Measurements from ENCODE around the gene FBL.

FBL gene

DNA sequence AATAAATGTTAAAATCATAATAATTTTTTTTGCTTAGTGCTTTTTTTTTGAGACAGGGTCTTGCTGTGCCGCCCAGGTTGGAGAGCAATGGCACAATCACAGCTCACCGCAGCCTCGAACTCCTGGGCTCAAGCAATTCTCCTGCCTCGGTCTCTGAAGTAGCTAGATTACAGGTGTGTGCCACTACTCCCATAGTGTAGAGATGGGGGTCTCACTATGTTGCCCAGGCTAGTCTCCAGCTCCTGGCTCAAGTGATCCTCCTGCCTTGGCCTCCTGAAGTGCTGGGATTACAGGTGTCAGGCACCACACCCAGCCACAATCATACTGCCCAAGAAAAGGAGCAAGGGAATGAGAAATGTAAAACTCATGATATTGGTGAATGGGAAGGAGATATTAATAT lies 5.1 kb downstream of the FBL start:
- no peak for DNase-seq

DNA sequence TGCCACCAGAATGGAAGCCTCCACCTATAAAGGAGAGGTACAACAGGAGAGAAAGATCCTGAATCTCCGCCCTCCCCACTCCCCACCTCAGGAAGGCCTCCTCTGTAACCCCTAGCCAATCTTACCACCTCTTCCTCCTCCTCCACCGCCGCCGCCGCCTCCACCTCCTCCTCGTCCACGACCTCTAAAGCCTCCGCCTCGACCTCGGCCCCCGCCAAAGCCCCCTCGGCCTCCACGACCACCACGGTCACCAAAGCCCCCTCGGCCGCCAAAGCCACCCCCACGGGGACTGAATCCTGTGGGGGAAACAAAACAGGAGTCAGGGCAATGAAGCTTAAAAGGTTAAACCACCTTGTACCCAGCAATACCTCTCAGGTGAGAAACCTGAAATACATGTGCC lies 5.7 kb downstream of the FBL start:
- no peak for DNase-seq

DNA sequence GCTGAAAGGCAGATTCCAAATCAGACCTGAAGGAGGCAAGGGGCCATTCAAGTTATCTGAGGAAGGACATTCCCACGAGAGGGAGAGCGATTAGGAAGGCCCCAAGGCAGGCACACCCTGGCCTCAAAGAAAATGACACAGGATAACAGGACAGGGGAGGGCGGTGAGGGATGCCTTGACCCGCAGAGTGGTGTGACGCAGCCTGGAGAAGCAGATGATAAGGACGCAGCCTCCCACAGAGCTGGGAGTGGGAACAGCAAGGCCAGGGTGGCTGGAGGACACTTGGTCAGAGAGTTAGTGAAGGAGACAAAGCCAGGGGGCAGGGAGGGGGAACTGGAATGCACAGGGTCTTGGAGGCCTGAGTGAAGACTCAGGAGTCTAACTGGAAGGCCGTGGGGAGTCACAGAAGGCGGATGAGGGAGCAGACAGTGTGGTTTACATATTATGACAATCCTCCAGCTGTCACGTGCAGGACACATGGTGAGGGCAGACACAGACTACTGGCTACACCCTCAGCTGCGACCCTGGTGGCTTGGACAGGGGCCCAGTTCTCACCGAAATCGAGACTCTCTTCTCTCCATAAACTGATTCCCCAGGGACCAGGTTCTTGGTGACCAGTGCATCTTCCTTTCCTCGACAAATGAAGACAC lies 6.4 kb downstream of the FBL start:
- DNase-seq = no peak

DNA sequence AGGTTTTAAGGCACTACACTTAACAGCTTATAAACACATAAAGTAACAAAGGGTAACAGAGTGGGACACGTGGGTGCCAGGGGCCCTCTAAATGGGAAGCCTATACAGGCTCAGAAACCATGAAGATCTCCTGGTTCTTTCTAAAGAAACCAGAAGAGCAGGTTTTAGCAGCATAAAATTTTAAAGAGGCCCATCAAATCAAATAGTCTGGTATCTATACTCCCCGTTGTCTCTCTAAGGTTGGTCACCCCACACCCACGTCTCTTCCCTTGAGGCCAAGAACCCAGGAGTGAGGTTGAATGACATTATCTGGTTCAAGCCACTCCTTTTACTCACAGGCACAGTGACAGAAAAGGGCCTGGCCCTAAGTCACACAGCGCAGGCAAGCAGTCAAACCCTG lies 7.6 kb downstream of the FBL start:
- no peak for DNase-seq

DNA sequence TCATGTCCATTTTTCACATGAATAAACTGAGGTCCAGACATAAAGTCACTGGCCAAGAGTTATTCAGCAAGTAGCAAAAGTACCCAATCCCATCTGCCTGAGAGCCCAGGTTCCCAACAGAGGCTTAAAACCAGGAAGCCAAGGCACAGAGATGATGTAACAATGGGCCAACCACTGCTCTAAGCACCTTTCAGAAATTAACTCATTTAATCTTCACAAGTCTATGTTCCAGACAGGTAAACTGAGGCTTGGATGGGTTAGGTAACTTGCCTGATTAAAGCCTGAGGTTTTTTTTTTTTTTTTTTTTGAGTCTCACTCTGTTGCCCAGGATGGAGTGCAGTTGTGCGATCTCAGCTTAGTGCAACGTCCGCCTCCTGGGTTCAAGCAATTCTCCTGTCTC lies 8.2 kb downstream of the FBL start:
- DNase-seq = no peak

DNA sequence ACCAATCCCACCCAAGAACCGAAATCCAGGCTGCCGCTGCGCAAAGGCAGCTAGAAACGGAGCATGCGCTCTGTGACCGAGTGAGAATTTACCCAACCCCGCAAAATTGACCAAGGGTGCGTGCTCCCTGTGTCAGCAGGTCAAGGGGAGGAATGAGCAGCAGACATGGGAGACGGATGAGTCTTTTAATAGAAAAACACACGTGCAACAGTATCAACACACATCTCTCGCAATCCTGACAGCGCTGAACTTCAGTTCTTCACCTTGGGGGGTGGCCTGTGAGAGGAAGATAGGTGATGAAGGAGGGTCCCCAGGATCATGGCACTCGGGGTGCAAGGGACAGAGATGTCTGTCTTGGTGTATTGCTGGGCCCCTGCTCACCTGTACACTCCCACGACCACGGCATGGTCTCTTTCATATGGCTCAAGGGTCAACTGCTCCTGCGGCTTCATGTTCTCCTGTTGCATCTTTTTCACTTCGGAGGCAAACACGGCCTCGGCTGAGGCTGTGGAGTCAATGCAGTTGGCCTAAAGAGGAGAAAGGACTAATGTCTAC lies 11.8 kb downstream of the FBL start:
- no peak for DNase-seq

DNA sequence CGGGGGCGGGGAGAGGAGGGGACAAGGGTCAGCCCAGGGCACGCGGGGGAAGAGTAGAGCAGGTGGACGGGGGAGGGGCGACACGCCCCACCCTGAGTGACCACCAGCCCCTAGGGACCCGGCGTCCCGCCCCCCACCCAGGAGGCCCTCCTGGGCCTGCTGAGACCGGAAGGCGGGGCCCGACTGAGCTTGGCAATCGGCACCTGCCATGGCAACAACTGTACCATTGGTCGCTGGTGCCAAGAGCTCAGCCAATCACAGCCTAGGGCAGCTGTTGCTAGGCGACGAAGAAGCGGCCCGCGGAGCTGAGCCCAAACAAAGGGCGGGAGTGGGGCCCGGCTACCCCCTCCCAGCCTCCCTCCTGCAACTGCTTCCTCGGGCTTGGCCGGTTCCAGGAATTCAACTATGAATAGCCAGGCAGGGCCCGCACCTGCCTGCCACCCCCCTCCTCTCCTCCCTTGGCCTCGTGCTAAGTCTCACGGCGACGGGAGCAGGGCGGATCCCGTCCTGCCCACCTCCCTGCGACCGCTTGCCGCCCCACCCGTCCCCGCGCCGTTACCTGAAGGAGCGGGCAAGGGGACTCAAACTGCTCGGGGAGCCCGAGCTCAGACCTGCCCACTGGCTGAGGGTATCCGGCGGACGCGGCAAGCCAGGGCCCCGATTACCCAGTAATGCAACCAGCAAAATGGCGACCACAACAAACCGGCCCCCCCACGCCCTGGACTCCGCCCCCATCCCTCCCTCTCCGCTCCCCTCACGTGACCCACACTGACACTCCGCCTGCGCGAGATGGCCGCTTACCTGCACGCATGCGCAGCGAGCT lies 12.5 kb downstream of the FBL start, which contains the start of gene DYRK1B:
DYRK1B (minus strand) TSS at position 699 of the 823 bp plus-strand sequence. CDS start 2,295 bp downstream, outside the sequence.
- DNase-seq = peak; percentile 89

DNA sequence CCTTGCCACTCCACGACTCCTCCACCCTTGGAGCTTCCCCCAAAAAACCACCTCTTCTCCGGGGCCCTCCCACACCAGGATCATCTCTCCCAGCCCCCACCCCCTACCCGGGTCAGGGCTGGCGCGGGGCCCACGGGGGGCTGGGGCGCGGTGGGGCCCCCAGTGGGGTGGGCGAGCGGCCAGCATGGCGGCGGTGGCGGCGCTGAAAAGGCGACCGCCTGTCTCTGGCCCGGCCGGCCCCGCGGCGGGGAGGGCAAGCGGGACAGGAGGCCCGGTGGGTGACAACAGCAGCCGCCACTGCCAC lies 13.1 kb downstream of the FBL start:
- no peak for DNase-seq

DNA sequence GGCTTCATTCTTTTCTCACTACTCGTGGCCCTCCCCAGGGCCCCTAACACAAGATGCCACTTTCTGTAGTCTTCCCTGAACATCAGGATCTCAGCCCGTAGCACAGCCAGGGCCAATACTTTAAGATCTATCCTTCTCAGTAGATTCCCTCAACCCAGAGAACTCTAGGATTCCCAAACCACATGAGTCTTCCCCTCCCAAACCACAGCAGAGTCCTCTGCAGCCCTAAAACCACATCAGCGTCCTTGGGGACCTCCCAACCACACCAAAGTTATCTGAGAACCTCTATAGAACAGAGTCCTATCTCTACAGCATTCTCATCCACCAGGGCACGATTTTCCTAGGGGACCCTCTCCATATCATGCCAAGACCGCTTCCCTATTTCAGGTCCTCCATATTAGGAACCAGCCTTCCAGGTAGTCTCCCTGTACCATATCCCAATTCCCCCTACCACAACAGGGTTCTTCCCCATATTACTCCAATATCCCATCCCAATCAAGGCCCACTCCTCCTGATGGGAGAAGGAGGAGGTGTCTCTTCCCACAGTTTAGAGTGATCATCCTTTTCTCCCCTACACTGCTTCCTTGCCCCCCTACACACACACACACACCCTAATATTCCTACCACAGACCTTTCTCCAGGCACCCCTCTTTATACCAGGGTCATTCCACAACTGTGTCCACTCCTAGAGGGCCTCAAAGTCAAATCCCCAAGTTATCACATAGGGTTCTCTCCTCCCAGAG lies 13.7 kb downstream of the FBL start:
- no peak for DNase-seq

DNA sequence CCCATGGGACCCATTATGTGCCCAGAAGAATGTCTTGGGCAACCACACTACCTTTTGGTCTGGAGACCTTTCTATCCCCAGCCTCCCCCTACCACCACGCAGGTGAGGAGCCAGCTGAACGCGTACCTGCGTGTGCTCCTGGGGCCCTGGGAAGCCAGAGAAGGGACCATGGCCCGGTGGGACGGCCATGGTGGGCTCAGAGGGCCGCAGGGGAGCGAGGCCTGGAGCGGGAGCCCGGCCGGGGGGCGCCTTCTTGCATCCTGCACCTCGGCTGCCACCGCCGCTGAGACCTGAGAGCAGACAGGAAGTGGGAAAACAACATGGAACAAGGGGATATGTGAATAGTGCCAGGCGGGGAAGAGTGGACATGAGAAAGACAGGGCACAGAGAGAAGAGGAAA lies 14.5 kb downstream of the FBL start:
- DNase-seq = no peak

DNA sequence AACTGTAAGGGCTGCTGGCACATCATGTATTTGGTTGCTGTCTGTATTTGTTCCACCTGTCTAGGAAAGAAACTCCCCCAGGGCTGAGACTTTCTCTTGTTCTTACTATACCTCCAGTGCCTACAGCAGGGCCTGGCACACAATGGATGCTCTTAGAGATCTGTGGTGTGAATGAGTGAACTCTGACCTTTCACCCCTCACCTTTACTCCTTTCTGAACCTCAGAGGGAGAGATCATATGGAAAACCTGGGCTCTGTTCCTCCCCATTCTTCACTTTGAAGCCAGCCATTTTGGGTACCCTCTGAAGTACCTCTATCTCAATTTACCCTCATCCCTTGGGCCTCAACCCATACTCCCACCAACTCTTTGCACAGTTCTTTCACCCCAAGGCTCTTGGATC lies 15.3 kb downstream of the FBL start:
- DNase-seq = no peak

DNA sequence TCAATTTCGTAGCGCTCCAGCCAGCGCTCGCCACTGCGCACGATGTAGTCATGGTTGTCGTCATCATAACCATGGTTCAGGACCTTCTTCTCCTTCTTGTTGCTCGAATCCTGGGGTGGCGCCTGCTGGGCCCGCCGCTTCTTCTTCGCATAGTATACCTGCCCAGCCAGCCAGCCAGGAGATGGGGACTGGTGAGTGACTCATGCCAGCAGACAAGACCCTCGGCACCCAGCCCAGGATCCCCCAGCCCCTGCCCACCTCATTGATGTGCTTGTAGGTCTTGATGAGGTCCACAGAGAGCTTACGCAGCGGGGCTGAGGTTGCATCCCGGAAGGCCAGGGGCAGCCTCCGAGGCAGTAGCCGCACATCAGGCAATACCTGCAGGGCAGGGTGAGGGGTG lies 15.8 kb downstream of the FBL start:
- DNase-seq = no peak

DNA sequence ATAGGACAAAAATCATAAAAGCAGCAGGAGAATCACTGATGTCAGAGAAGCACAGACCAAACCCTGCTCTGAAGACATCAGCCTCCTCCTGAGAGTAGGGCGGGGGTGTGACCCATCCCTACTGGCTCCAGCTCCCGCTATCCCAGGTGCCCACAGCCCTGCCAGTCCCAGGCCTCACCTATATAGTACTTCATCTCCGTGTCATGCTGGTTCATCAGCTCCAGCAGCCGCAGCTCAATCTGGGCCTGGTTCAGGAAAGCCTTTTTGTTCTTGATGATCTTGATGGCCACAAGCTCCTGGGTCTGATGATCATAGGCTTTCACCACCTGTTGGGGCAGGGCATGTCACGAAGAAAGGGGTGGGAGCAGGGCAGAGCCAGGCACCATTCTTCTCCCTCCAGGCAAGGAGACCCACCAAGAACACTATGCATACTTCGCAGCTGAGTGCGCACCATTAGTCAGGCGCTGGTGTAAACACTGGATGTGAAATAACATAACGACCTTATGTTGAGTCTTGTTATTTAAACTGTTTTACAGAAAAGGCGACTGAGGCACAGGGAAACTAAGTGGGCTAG lies 16.4 kb downstream of the FBL start:
- DNase-seq = no peak

DNA sequence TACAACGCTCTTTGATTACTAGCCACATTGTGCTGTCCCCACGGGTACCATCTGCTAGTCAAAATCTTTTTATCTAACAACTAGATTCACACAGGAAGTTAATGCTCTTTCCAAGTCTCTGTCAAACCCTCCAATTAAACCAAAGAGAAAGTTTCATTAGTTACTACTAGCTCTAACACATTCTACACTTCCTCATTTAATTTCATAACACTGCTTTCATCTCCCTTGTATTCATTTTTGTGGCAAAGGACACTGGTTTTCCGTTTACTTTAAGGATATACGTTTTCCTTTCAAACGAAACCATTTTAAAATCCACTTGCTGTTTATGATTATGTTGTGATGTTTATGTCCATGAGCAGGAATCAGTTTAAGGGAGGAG lies 17.5 kb downstream of the FBL start:
- no peak for DNase-seq

DNA sequence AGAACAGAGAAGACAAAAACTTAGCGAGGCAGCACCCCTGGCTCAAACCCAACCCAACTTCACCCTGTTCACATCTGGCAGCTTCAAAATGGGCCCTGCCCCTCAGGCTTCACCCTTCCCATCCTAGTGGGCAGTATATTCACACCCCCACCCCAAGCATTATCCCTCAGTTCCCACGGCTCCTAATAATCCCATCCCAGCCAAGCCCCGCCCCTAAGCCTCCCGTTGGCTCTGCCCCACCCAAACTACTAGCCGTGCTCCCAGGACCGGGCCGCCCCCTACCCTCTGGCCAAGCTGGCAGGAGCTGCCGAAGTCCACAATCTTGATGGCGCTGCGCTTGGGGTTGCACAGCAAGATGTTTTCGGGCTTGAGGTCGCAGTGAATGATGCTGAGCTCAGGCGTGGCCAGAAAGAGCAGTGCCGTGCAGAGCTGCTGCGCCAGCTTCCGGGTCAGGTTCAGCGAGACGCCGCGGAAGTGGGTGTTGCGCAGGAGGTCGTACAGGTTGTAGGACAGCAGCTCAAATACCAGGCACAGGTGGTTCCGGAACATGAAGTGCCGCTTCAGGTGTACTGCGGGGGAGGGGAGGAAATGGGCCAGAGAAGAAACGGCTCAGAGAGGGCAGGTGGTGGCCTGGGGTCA lies 18.0 kb downstream of the FBL start:
- DNase-seq = no peak

DNA sequence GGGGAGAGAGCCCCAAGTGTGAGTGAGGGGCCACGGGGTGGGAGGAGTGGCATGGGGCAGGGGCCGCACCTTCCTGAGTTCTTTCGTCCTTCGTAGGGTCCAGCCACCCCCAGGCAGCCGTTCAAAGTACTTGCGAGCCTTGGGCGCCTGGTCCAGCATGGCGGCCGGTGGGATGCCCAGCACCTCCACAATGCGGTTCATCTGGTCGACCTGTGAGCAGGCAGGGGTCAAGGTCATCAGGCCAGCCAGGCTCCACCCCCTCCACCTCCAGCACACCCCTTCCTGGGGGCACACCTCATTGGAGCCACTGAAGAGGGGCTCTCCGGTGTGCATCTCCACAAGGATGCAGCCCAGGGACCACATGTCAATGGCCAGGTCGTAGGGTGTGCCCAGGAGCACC lies 19.0 kb downstream of the FBL start:
- DNase-seq = no peak

DNA sequence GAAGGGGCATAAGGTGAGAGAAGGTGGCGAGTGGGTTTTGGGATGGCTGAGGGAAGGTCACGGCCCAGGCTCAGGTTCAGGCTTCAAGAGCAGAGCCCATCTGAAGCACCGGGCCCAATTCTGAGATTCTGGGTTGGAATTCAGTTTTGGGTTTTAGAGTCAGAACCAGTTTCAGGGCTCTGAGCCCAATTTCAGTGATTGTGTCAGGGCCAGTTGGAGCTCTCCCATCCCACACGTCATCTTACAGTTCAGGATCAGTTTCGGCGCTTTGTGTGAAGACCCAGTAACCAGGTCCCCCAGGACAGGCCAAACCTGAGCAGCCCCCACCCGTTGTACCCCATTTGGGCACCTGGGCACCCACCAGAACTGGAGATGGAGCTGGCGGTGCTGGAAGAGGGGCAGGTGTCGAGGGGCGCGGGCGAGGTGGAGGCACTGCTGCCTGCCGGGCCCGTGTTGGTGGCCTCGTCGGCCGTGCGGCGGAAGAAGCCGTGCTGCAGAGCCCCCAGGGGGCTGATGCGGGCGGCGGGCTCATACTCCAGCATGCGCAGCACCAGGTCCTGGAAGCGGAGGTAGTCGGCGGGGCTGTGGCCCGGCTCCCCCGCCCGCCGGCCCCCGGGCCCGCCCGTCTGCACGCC lies 19.8 kb downstream of the FBL start:
- no peak for DNase-seq

DNA sequence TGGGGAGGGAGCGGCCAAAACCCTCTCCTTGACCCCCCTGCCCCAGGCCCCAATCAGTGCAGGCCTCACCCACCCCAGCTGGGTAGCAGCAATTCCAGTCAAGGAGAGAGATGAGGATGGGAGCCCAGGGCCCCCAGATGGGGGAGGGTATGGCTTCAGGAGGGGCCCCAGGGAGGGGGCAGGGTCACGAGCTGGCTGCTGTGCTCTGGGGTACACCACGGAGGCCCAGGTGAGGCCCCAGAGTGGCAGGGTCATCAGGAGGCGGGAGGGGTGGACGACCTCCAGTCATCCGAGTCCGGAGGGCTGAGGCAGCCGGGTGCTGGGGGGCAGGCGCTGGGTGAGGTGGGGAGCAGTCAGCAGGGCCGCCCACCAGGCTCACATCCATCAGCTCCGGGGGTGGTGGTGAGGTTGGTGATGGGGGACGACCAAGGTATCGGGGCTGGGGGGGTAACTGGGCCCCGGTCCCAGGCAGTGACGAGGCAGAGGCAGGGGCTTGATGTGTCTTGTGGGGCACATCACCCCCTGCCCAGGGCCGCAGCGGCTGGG lies 20.6 kb downstream of the FBL start:
- DNase-seq = no peak

DNA sequence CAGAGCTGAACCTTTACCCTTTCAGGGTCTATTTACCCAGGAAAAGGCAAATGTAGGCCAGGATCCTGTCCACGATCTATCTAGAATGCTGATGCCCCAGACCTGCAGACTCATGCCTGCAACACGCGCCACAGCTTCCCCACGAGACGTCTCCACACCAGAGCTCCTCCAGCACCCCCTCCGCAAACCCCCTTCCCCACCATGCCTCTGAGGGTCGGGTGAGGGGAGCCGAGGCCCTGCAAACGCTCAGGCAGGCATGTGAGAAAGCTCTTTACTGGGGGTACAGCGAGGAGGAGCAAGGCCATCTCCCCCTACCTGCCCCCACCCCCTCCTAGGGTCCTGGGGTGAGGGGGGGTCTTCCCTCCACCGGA lies 21.1 kb downstream of the FBL start:
- no peak for DNase-seq

DNA sequence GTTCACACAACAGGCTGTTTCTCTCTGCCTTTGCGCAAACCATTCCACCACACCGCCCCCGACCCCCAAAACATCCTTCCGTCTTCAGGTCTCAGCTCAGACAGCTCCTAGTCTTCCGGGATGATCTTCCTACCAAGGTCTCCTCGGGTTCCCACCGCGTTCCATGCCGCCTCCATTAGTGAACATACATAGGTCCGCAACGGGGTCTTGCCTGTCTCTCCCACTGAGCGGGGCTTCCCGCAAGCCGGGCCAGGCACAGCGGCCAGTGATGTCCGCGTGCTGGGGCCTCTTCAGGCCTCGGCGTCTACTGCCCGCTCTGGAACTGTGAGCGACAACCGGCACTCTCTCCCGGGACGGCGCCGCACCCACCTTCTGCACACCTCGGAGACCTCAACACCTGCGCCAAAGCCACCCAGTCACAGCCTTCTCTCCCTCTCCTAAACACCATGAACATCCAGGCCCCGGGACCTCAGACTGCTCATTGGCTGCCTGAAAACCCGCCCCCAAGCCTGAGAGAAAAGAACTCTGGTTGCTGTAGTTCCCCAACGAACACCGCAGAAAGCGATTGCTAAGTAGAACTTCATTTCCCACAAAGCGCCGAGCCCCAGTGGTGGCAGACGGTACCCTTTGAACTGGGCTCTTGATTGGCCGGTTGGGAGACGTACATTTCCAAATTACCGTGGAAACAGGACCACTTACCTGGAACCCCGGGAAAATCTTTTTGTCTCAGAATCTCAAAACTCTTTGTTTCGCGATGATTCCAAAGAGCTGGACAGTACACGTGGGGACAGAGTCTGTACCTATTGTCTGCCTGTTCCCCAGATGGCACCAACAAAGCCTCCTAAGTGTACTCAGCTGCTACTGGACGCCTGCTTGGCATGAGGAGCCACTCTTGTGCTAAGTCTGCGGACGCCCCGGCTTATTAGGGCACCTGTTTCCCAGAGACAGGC lies 21.8 kb downstream of the FBL start:
- DNase-seq = peak; percentile 86

DNA sequence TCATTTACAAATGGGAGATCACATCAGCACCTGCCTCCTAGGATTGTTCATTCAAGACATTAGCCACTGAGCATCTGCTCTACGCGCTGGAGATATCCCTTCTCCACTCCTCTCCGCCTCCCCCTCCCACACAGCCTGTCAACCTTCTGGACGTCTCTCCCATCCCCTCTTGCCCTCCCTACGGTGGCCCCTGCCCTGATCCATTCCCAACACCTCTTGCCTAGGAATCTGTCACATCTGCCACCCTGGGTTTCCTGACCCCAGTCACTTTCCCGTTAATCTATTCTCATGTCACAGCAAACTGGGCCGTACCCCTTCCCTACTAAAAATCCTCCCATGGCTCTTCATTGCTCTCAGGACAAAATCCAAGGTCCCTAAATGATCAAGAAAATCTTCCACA lies 22.5 kb downstream of the FBL start:
- no peak for DNase-seq
